Measurements from ENCODE around the gene TMEM238L. TPM values are rescaled to one million over a fixed set of nuclear protein-coding genes. Genes with fewer than 3 reads are reported as not detected.

Gene TMEM238L
- total RNA-seq, 2 experiments from 2014 or later = not detected

GRCh38 chr17:10821770-10822169, 17.9 kb upstream of the TMEM238L start:
- Mint-ChIP-seq H3K4me1 (no peaks in the 10 kb centered on the region), H3K27ac (no peak overlapping the region), H3K9me3 (no peaks in the 10 kb centered on the region), H3K4me3 (no peak overlapping the region), H3K36me3 (no peaks in the 10 kb centered on the region), H3K27me3 (peaks cover 2% of the 10 kb centered on the region)
- no peak for ATAC-seq (ENCODE audit: low read depth)
- POLR2A ChIA-PET = no interaction called here
- DNase-seq = no peak

GRCh38 chr17:10821054-10821453, 17.2 kb upstream of the TMEM238L start:
- Mint-ChIP-seq H3K4me1 (no peaks in the 10 kb centered on the region), H3K36me3 (no peaks in the 10 kb centered on the region), H3K9me3 (no peaks in the 10 kb centered on the region), H3K27me3 (peaks cover 2% of the 10 kb centered on the region), H3K4me3 (no peak overlapping the region), H3K27ac (no peak overlapping the region)
- no peak for ATAC-seq (ENCODE audit: low read depth)
- POLR2A ChIA-PET = no interaction called here
- no peak for DNase-seq

- Mint-ChIP-seq H3K36me3 (no peaks in the 10 kb centered on the region), H3K27me3 (peaks cover 3% of the 10 kb centered on the region), H3K9me3 (no peaks in the 10 kb centered on the region), H3K4me3 (no peak overlapping the region), H3K27ac (no peak overlapping the region), H3K4me1 (no peaks in the 10 kb centered on the region)
- POLR2A ChIA-PET = no interaction called here
- ATAC-seq (ENCODE audit: low read depth) (no peak), DNase-seq (no peak)
Observed at GRCh38 chr17:10815319-10815718, 11.4 kb upstream of the TMEM238L start.

GRCh38 chr17:10814075-10814474, 10.2 kb upstream of the TMEM238L start:
- ATAC-seq (ENCODE audit: low read depth) (no peak), DNase-seq (no peak)
- H3K9me3 Mint-ChIP-seq = no peaks in the 10 kb centered on the region
- POLR2A ChIA-PET = interaction anchor here (0.5 kb wide), 1 partner anchor 1181 kb away, joined by 5 read pairs; no protein-coding TSS in a partner anchor
- H3K27ac Mint-ChIP-seq = no peak overlapping the region
- H3K4me3 Mint-ChIP-seq = no peak overlapping the region
- H3K27me3 Mint-ChIP-seq = peaks cover 3% of the 10 kb centered on the region
- no peaks in the 10 kb centered on the region for H3K4me1 Mint-ChIP-seq
- no peaks in the 10 kb centered on the region for H3K36me3 Mint-ChIP-seq

- POLR2A ChIA-PET = no interaction called here
- no peaks in the 10 kb centered on the region for H3K4me1 Mint-ChIP-seq
- H3K27me3 Mint-ChIP-seq = peaks cover 3% of the 10 kb centered on the region
- no peak overlapping the region for H3K27ac Mint-ChIP-seq
- H3K4me3 Mint-ChIP-seq = no peak overlapping the region
- ATAC-seq (ENCODE audit: low read depth) (no peak), DNase-seq (no peak)
- H3K9me3 Mint-ChIP-seq = no peaks in the 10 kb centered on the region
- H3K36me3 Mint-ChIP-seq = no peaks in the 10 kb centered on the region
Observed at GRCh38 chr17:10812674-10813073, 8.8 kb upstream of the TMEM238L start.

GRCh38 chr17:10809605-10810004, 5.7 kb upstream of the TMEM238L start:
- no peak for DNase-seq
- no peaks in the 10 kb centered on the region for H3K4me1 Mint-ChIP-seq
- H3K4me3 Mint-ChIP-seq = no peak overlapping the region
- H3K27me3 Mint-ChIP-seq = peaks cover 3% of the 10 kb centered on the region
- no peaks in the 10 kb centered on the region for H3K36me3 Mint-ChIP-seq
- H3K27ac Mint-ChIP-seq = no peak overlapping the region
- ATAC-seq (ENCODE audit: low read depth) = no peak
- no peaks in the 10 kb centered on the region for H3K9me3 Mint-ChIP-seq
- POLR2A ChIA-PET = no interaction called here

- no peaks in the 10 kb centered on the region for H3K36me3 Mint-ChIP-seq
- POLR2A ChIA-PET = no interaction called here
- no peaks in the 10 kb centered on the region for H3K4me1 Mint-ChIP-seq
- no peak for ATAC-seq (ENCODE audit: low read depth)
- no peak for DNase-seq
- no peak overlapping the region for H3K4me3 Mint-ChIP-seq
- H3K27ac Mint-ChIP-seq = no peak overlapping the region
- H3K9me3 Mint-ChIP-seq = no peaks in the 10 kb centered on the region
- no peaks in the 10 kb centered on the region for H3K27me3 Mint-ChIP-seq
Observed at GRCh38 chr17:10807704-10808128, 3.8 kb upstream of the TMEM238L start.

GRCh38 chr17:10806545-10807262, 2.8 kb upstream of the TMEM238L start:
- no peak overlapping the region for H3K27ac Mint-ChIP-seq
- no peaks in the 10 kb centered on the region for H3K9me3 Mint-ChIP-seq
- no peaks in the 10 kb centered on the region for H3K36me3 Mint-ChIP-seq
- H3K27me3 Mint-ChIP-seq = no peaks in the 10 kb centered on the region
- no peak overlapping the region for H3K4me3 Mint-ChIP-seq
- DNase-seq = no peak
- POLR2A ChIA-PET = no interaction called here
- no peaks in the 10 kb centered on the region for H3K4me1 Mint-ChIP-seq
- ATAC-seq (ENCODE audit: low read depth) = no peak

- H3K27me3 Mint-ChIP-seq = no peaks in the 10 kb centered on the region
Observed at GRCh38 chr17:10805911-10806310, 2.0 kb upstream of the TMEM238L start.

GRCh38 chr17:10804546-10804945, 647 bp upstream of the TMEM238L start:
- H3K4me3 Mint-ChIP-seq = no peak overlapping the region
- H3K4me1 Mint-ChIP-seq = no peaks in the 10 kb centered on the region
- POLR2A ChIA-PET = no interaction called here
- DNase-seq (no peak), ATAC-seq (ENCODE audit: low read depth) (no peak)
- H3K27me3 Mint-ChIP-seq = no peaks in the 10 kb centered on the region
- no peaks in the 10 kb centered on the region for H3K9me3 Mint-ChIP-seq
- H3K27ac Mint-ChIP-seq = no peak overlapping the region
- H3K36me3 Mint-ChIP-seq = no peaks in the 10 kb centered on the region

More at GRCh38 chr17:10805911-10806310, 2.0 kb upstream of the TMEM238L start:
- no peak overlapping the region for H3K27ac Mint-ChIP-seq
- no peak overlapping the region for H3K4me3 Mint-ChIP-seq
- ATAC-seq (ENCODE audit: low read depth) (no peak), DNase-seq (no peak)
- no peaks in the 10 kb centered on the region for H3K4me1 Mint-ChIP-seq
- POLR2A ChIA-PET = no interaction called here
- H3K36me3 Mint-ChIP-seq = no peaks in the 10 kb centered on the region
- no peaks in the 10 kb centered on the region for H3K9me3 Mint-ChIP-seq

GRCh38 chr17:10803350-10803749, 549 bp downstream of the TMEM238L start:
- ATAC-seq (ENCODE audit: low read depth) (no peak), DNase-seq (no peak)
- Mint-ChIP-seq H3K27ac (no peak overlapping the region), H3K27me3 (no peaks in the 10 kb centered on the region), H3K9me3 (no peaks in the 10 kb centered on the region), H3K36me3 (no peaks in the 10 kb centered on the region), H3K4me3 (no peak overlapping the region), H3K4me1 (no peaks in the 10 kb centered on the region)
- POLR2A ChIA-PET = no interaction called here

- ATAC-seq (ENCODE audit: low read depth) (no peak), DNase-seq (no peak)
- POLR2A ChIA-PET = no interaction called here
- H3K4me1 Mint-ChIP-seq = no peaks in the 10 kb centered on the region
- H3K27ac Mint-ChIP-seq = no peak overlapping the region
- H3K4me3 Mint-ChIP-seq = no peak overlapping the region
- H3K36me3 Mint-ChIP-seq = no peaks in the 10 kb centered on the region
- H3K9me3 Mint-ChIP-seq = no peaks in the 10 kb centered on the region
- no peaks in the 10 kb centered on the region for H3K27me3 Mint-ChIP-seq
Observed at GRCh38 chr17:10802496-10803284, 1.2 kb downstream of the TMEM238L start.

GRCh38 chr17:10799407-10799806, 4.5 kb downstream of the TMEM238L start:
- no peak for ATAC-seq (ENCODE audit: low read depth)
- no peak overlapping the region for H3K27ac Mint-ChIP-seq
- H3K9me3 Mint-ChIP-seq = no peaks in the 10 kb centered on the region
- no peaks in the 10 kb centered on the region for H3K4me1 Mint-ChIP-seq
- no peak for DNase-seq
- POLR2A ChIA-PET = no interaction called here
- H3K4me3 Mint-ChIP-seq = no peak overlapping the region
- no peaks in the 10 kb centered on the region for H3K27me3 Mint-ChIP-seq
- H3K36me3 Mint-ChIP-seq = no peaks in the 10 kb centered on the region

- Mint-ChIP-seq H3K4me3 (no peak overlapping the region), H3K9me3 (no peaks in the 10 kb centered on the region), H3K4me1 (no peaks in the 10 kb centered on the region), H3K27me3 (no peaks in the 10 kb centered on the region), H3K36me3 (no peaks in the 10 kb centered on the region), H3K27ac (no peak overlapping the region)
- POLR2A ChIA-PET = no interaction called here
- no peak for ATAC-seq (ENCODE audit: low read depth)
- no peak for DNase-seq
Observed at GRCh38 chr17:10798910-10799309, 5.0 kb downstream of the TMEM238L start.
